Activated effector memory CD4-positive, alpha-beta T cell treated with anti-CD3 and anti-CD28 coated beads, Interleukin-2, amount 50 U/mL, for 16 hours (primary cell): ENCODE measurements around the gene TCF7L2.

Experiments used
- DNase-seq: peaks from one replicate; pipeline ENCODE4 v3.0.0-alpha.2; 2020

TCF7L2 gene

DNA sequence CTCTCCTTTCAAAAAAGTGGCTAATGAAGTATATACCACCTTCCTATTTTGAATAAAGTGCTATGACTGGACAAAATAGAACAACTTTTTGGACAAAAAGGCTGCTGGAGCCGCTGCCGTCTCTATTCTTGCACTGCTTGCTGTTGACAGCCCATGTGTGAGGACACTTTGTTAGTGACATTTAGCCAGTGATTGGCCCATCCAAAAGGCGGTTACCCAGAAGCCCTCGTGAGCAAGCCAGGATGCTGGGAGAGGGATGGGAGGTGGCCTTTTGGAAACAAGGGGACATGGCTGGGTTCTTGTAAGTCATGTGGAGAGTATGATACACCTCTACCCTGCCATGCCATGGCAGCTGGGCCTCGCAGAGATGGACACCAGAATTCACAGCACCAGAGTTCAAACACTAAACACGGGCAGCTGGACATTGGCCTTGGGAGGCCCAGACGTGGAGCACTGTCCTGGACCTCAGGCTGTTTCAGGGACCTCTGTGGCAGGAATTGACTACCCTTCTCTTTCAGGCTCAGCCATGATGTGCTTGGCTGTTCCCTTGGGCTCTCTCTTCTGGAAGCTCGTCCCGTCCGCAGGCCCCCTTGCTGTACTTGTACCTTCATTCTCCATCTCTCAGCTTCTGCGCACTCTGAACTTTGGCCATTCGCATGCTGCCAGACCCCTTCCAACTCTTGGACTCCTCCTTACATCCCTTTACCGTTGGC, 118.3 kb downstream of the TCF7L2 start:
- no peak for DNase-seq

DNA sequence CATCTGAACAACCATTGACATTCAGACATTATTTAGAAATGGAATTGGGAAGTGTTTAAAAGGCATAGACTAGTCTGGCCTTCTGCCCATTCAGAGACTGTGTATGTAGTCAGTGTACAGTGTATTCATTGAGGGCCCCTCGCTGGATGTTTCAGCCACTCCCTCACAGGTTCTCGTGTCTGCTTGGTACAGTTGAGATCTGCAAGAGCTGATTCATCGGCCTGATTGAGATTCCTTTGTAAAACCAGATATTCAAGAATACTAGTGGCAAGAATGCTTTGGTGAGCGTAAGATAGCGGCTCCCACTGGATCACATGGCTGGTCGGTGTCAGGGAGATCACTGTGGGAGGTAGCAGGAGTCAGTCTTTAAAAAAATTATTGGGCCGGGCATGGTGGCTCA, 119.5 kb downstream of the TCF7L2 start:
- no peak for DNase-seq

DNA sequence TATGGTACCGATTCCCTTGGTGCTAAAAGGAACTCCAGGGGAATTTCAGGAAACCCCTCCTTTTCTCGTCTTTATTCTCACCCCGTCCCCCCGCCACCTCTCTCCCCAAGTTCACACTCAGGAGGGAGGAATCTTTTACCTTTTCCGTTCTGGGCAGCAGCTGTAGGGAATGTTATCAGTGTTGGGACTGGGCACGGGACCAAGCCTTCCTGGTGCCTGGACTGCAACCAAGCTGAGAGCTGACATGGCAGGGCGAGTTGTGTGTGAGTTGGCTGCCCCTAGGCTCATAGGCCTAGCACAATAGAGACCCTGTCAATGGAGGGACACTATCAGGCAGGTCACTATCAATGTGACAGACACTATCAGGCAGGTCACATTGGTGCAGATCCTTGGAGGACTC, 121.4 kb downstream of the TCF7L2 start:
- DNase-seq: no peak

DNA sequence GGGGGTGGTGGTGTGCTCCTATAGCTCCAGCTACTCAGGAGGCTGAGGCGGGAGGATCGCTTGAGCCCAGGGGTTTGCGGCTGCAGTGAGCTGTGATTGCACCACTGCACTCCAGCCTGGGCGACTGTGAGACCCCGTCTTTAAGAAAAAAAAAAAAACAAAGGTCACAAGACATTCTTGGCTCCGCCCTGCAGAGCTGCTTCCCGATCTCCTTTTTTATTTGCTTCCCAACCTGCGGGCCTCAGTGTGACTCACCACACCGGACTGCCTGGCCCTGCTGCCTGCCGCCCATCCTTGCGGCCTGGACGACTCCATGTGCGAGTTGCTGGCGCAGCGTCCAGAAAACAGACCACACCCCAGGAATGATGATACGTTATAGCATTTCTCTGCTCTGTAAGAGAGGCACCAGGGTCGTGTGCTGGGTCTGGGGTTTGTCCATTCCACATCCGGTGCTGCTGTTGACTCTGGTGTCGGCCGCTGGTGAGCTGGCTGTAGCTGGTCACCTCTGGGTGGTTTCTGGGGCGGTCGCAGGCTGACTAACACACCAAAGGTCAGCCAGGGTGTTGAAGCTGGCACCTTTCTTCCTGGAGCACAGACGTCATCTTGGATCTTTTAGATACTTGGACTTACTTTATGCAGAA, 123.6 kb downstream of the TCF7L2 start:
- DNase-seq: no peak

DNA sequence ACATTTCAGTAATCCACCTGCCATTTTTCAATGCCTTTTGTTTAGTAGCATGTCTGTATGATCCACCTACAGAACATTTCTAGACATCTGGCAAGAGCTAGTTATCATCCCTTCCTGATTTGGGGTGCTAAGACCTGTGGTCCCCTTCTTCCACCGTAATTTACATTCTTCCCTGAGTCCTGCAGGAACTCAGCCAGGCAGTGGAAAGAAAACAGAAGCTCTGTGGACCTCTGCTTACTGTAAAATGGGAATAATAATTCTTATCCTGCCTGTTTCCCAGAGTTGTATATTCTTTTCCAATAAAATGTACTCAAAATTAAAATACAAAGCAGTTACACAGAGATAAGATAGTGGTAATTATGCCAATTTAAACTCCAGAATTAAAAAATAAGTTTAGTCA, 126.9 kb downstream of the TCF7L2 start:
- no peak for DNase-seq

DNA sequence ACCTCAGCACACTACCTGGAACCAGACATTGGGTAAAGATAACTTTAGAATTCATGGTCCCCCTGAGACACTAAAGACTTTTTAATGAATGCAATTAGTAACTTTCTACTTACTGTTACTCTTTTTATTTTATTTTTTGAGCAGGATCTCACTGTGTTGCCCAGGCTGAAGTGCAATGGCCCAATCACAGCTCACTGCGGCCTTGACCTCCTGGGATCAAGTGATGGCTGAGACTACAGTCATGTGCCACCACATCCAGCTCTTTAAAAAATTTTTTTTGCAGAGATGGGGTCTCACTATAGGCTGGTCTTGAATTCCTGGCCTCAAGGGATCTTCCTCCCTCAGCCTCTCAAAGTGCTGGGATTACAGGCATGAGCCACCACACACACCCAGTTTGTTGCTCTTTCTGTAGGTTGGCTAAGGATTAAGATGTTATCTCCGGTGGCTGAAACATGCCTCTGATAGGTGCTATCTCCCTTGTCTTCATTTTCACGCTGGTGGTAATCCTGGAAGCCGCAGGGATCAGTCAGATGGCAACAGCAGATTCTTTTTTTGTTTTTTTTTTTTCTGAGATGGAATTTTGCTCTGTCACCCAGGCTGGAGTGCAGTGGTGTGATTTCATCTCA, 128.3 kb downstream of the TCF7L2 start:
- DNase-seq: no peak

DNA sequence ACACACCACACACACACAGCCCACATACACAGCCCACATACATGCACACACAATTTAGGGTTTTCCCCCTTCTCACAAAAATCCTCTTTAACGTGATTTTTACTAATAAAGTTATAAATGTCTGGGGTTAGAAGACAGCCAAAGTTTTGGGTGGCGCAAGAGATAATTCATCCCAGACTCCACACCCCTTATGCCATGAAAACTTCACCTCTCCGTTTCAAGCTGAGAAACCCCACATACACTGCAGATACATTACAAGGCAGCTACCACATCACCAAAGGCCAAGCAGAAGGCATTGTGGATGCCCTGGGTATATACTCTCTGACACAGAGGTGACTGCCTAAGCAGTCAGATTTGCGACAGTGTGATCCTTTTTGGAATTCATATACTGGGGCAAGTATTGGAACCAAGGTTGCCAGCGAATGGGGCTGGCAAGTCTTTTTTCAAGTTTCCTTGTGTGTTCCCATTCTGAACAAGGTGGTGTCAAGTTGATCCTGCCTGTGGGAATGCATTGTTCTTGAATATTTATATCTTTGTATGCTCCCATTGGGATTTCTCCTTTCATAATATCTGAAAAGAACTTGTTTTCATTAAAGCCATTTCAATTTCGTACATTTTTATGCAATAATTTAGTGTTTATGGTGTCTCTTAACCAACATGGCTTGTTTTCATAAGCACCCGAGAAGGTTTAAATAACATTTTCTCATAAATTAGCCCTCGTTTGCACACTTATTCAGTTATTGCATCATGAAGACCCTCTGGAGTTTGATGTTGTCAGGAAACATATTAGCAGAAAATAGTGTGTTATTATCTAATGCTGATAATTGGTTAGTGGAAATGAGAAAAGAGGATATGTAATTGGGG, 130.2 kb downstream of the TCF7L2 start:
- DNase-seq: no peak

DNA sequence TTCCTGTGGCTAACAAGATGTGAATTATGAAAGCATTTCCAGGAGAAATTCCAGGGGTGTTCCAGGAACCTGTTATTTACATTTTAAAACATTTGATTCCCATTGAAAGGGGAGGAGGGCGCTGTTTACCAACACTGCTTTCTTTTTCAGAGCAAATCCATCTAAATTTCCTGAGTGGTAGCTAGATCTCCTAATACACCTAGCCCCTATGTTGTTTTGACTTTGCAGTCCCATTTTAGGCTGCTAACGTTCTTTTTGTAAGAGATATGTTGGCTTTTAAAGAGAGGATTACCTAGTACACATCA, 130.8 kb downstream of the TCF7L2 start:
- no peak for DNase-seq

DNA sequence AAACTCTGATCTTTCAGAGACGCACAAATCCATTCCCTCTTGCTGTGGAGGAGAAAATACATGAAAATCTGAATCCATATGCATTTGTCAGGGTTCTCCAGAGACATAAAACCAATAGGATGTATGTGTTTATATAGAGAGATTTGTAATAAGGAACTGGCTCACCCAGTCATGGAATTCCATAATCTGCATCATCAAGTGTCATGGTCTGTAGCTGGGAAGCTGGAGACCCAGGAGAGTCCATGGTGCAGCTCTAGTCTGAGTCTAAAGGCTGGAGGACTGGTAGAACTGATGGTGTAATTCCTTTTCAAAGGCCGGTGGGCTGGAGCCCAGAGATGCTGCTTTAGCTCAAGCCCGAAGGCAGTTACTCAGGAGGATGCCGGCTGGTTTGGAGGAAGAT, 134.0 kb downstream of the TCF7L2 start:
- DNase-seq: no peak

DNA sequence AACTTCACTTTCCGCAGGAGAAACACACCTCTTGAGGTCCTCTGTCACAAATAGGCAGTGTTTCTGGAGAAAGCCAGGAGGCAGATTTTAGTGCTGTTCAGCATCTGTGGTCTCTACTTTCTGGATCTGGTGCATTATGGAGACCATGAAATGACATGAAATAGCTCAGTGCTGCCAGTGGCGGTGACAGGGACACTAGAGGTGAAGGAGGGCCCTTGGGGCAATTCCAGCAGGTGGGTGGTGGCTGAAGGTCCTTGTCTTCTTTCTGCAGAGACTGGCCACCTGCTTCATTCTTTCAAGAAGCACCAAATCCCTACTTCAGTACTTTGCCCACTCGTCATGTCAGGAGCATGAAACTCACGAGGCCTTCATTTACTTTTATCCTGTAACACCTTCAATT, 135.7 kb downstream of the TCF7L2 start:
- no peak for DNase-seq

DNA sequence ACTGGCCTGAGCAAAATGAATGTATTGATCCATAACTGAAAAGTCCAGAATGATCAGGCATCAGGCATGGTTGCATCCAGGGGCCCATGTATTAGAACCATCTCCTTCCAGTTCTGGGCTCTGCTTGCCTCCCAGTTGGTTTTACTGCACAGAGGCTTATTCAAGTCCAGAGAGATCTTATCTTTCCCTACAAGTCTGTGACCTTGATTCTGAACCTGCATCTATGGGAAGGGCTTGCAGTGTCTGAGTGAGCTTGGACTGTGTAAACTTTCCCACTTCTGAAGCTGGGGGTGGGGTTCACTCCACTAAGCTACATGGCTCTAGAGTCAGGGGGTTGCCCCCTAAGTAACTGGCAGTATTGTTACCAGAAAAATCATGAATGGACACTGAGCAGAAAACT, 136.2 kb downstream of the TCF7L2 start:
- DNase-seq: no peak

DNA sequence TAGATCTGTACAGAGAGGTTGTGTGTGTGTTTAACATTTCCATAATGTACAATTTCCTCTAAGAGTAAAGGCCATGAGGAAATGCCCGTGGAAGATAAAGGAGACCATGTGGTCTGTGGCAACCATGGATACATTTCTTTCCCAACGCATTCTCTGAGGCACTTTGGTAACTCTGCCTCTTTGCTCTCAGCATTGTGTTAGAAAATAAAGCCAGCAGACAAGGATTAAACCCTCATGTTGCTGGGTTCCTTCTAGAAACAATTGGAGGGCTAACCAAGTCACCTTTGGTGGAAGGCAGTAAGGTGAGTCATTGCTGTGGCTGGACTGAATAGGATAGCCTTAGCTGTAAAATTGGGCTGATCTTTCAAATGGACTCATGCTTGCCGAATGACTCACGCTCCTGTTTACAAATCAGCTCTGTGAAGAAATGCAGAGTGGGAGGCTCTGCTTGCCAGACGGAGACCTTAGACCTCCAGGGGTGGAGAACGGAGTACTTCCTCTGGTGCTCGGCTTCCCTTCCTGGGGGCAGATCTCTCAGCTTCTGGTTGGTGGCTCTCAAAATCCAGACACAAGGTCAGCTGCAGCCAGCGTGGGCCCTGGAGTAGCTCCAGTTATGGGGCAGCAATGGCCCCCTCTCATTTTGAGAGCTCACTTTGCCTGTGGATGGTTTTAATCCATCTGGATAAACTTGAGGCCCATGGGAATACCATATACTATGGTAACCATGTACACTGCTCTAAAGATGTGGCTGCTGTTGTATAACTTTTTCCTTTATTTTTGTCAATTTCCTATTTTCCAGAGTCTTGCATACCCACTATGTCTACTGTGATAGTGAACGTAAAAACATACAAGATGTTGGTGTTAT, 137.3 kb downstream of the TCF7L2 start:
- DNase-seq: no peak

DNA sequence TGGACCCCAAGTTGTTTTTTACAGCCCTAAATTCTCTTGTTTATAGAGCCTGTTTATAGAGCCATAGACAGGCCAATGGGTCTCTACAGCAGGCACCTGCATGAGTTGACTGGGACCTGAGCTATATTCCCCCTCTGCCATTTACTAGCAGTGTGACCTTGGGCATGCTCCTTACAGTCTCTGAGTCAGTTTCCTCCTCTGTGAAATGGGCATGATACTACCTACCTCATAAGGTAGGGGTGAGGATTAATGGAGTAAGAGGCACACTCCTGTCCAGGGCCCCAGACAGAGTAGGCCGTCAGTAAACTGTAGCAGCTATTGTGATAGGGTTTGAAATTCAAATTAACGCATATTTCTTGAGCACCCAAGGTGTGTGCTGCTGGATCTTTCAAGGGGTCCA, 138.1 kb downstream of the TCF7L2 start:
- DNase-seq: no peak

DNA sequence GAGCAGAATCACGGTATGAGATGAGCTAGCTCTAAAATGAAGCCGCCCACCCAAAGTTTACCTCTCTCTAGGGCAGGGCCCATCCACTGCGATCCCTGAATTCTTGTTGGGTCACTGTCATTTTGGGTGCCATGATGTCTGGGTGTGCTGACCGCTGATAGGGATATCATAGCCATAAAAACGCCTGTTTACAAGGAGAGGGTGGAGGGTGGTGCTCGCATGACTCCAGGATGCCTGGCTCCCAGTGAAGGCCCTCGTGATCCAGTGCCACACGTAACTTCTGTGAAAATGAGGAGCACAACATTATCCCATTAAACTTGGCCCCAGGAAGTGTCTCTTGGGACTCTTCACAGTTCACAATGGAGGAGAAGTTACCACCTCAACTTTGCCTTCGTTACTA, 139.5 kb downstream of the TCF7L2 start:
- no peak for DNase-seq

DNA sequence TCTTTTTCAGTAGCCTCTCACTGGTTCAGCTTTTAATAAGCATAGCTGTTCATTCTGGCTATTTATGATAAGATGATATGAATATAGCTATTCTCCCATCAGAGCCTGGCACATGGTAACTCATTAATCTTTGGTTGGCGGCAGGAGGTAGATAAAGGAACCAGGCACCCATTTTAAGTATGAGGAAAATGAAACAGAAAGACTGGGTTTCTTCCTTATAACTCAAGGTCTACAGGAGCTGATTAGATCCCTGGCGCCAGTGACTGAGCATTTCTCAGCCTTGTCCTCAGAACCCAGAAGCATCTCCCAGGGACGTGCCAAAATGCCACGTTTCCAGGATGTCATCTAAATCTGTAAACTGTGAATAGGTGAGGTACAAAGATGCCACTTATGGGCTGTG, 141.9 kb downstream of the TCF7L2 start:
- DNase-seq: no peak

DNA sequence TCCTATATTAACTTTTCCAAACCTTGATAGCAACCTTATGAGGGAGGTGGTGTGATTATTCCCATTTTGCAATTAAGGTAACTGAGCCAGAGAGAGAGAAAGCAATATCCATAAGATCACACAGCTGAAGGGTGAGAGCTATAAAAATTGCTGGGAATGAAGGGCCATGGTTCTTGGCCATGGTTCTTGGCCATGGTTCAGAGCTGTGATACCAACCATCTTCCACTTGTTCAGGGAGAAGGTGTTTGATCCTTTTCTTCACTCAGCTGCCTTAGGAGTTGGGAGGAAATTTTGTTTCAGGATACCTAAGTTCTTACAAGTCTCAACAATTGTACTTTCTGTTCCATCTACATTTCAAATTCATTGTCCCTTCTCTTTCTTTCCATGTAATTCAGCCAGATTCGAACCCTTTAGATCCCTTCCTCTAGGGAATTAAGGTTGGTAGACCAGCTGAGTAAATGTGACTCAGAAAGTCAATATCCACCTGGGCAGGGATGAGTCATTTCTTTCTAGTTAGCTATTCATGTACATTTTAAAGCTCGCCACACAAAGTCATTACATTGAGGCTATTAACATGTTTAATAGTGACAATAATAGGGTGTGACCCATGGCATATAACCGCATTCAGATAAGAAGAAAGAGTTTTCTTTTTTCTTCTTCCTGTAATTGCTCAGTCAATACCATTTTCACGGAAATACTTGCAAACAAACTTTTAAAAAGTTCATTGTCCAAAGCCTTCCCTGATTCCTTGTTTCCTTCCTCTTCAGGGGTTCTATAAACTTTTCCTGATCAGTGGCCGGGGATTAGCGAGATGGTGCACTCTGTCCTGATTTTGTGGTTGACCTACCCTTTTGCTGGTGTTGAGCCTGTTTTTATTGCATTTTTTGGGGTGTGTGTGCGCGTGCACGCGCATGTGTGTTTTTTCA, 143.4 kb downstream of the TCF7L2 start:
- DNase-seq: no peak

DNA sequence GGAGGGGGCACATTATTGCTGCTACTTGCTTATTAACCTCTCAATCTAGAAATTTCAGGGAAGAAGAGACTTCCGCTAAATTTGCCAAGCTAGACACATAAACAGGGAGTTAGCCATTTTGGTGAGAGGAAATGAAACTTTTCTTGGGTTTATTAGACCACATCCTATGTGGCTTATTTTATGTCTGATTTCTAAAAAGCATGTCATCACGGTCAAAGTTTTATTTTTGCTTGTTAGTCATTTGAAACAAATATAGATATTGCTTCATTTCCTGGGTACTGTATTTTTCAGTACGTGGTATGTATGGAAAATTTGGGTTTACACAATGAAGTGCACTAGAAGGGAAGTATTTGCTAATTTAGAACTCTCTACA, 144.1 kb downstream of the TCF7L2 start:
- DNase-seq: no peak

DNA sequence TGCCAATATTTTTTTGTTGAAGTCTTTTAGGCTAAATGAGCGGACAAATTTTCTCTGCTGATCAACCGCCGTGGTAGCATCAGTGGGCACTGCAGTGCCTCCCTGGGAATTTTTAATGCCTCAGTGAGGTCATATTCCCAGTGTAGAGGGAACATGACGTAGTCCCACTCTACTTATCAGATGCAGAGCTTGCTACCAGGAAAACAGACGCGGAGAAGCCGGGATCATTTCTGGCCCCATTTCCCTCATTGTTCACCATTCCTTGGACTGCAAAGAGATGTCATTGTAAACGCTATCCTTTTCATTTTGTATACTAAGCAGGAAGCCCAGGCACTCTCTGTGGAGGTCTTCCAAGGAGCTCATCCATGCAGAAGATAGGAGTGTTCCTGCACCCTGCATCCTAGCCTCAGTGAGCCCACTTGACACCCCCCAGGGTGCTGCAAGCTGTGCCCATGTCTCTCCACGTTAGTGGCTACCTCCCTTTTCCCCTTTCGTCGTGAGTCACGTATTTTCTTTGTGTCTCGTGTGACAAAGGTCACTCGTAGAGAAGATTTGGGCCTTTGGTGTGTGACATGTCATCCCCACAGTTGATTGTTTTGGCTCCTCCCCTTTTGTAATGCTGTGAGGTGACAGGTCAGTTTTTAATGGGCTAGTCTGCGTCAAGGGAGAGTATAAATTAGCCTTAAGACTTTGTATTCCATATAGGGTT, 145.5 kb downstream of the TCF7L2 start:
- DNase-seq: no peak

DNA sequence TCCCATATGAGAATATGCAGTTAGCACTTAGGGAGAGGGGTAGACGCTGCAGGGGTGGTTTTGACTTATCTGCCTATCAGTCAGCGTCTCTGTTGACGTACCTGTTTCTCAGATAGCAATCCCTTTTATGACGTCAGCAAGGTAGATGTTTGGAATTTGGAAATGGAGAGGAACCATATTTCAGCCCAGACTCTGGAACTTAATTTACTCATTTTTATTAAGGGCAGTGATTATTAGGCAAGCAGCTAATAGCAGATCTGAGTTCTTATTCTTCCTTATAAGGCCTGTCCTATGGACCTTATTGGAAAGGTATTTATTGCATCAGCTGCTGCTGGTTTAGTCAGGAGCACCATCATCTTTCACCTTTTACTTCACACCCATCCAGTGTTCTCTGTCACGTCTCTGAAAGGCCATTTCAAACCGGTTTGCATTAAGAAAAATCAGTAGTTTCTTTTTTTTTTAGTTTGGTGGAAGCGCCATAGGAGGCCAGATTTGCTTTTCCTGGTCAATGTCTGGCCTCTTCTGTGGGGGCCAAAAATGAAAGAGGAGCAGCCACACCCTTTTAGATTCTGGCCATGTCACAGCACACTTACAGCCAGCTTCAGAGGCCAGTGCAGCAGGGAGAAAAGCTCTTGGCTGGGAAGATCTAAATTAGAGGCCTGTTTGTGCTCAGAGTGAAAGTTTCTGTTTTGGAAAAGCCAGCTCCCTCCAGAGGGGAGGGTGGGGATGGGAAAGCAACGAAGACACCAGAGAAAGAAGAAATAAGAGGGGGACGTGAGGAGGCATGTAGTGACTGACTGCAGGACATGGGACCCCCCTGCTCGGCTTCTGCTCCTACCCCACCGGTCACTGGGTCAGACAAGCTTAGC, 146.3 kb downstream of the TCF7L2 start:
- no peak for DNase-seq

DNA sequence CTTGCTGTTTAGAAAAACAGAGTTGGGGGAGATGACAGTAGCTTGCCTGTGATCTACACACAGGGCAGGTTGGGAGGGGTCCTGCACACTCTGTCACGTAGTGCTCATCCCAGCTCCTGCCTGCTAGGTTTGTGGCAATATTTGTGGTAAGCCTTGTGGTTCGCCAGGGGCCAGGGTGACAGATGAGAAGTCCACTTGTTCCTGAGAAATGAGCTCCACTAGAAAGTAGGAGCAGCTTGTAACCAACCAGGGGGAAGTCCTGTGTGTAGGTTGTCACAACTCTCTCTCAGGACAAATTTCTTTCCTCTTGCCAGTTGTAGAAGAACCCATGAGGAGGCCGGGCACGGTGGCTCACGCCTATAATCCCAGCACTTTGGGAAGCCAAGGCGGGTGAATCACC, 147.0 kb downstream of the TCF7L2 start:
- no peak for DNase-seq
